ENCODE results near the gene CCDC174.

The CCDC174 gene

GRCh38 chr3:14719006-14719405 lies 67.4 kb downstream of the CCDC174 start:
- TF ChIP-seq POLR2A (IDR thresholded peaks at IDR 0.05; ENCODE audit: low read depth, low read length) = no peak
- no peak for FAIRE-seq
- DNase-seq (ENCODE audit: insufficient read length, low spot score) = no peak

- no peak for FAIRE-seq
- DNase-seq (ENCODE audit: insufficient read length, low spot score) = no peak
- TF ChIP-seq POLR2A (IDR thresholded peaks at IDR 0.05; ENCODE audit: low read depth, low read length) = no peak
Measured at GRCh38 chr3:14721126-14721864, 69.7 kb downstream of the CCDC174 start.

All from H54 (cell line).